Smooth muscle cell (in vitro differentiated cells): ENCODE measurements around the gene KANSL1. TPM values are rescaled to one million over a fixed set of nuclear protein-coding genes. Genes with fewer than 3 reads are reported as not detected.

Experiments used
- DNase-seq: peaks from one replicate; lab custom pipeline; 2025; ENCODE audit not compliant: unreplicated experiment; lab: John Stamatoyannopoulos, UW
- H2AFZ ChIP-seq: fragments of 200-600 bp; sonication (generic); 2 replicates; pipeline ENCODE4 v1.6.0; 2016; ENCODE audit warnings: antibody characterized with exemption, low read depth, mild to moderate bottlenecking
- H3F3A ChIP-seq: fragments of 200-600 bp; sonication (generic); 2 replicates; pipeline ENCODE4 v1.6.0; 2017; ENCODE audit warnings: antibody characterized with exemption, low read depth
- H3K27ac ChIP-seq: fragments of 200-600 bp; sonication (generic); 2 replicates; pipeline ENCODE4 v1.5.1; 2016; ENCODE audit warnings: low read depth, mild to moderate bottlenecking
- H3K27me3 ChIP-seq: fragments of 200-600 bp; sonication (generic); 2 replicates; pipeline ENCODE4 v1.6.1; 2016; ENCODE audit warnings: low read depth, mild to moderate bottlenecking
- H3K36me3 ChIP-seq: fragments of 200-600 bp; sonication (generic); 2 replicates; pipeline ENCODE4 v1.5.1; 2016; ENCODE audit warnings: low read depth
- H3K4me1 ChIP-seq: fragments of 200-600 bp; sonication (generic); 2 replicates; pipeline ENCODE4 v1.5.1; 2016; ENCODE audit warnings: low read depth
- H3K4me2 ChIP-seq: fragments of 200-600 bp; sonication (generic); 2 replicates; pipeline ENCODE4 v1.6.0; 2016; ENCODE audit warnings: mild to moderate bottlenecking
- H3K4me3 ChIP-seq: fragments of 200-600 bp; sonication (generic); 2 replicates; pipeline ENCODE4 v1.5.1; 2016; ENCODE audit warnings: mild to moderate bottlenecking
- H3K79me2 ChIP-seq: fragments of 200-600 bp; sonication (generic); 2 replicates; pipeline ENCODE4 v1.6.0; 2016; ENCODE audit warnings: low read depth, mild to moderate bottlenecking
- H3K9ac ChIP-seq: fragments of 200-600 bp; sonication (generic); 2 replicates; pipeline ENCODE4 v1.6.0; 2016; ENCODE audit warnings: low read depth
- H3K9me3 ChIP-seq: fragments of 200-600 bp; sonication (generic); replicated peaks from 2 replicates; pipeline ENCODE4 v1.5.1; 2016; ENCODE audit warnings: low read depth
- H4K20me1 ChIP-seq: fragments of 200-600 bp; sonication (generic); 2 replicates; pipeline ENCODE4 v1.6.0; 2016; ENCODE audit warnings: low read depth
- CTCF ChIP-seq: fragments of 200-600 bp; sonication (generic); IDR thresholded peaks from 2 replicates; pipeline ENCODE4 v1.5.1; 2017; ENCODE audit warnings: borderline replicate concordance, mild to moderate bottlenecking, antibody characterized with exemption; ENCODE audit not compliant: insufficient read depth, poor library complexity, severe bottlenecking
- WGBS: methylation state at CpG from one replicate; pipeline ENCODE4 v1.1.7; 2016; ENCODE audit warnings: low lambda C conversion rate; 5-methylcytosine and 5-hydroxymethylcytosine counted together
- polyA plus RNA-seq: library from polyadenylated mRNA; unstranded; fragments of >200 nt; fragmentation: Nextera tagmentation; extraction: Ambion mirVana; gene quantifications from 2 replicates; pipeline ENCODE4 v1.2.1, GENCODE V29; 2016
- total RNA-seq: library from RNA; depleted of rRNA; stranded (reverse); fragments of >200 nt; gene quantifications from 2 replicates; pipeline ENCODE4 v1.2.3, GENCODE V29; 2014

The KANSL1 gene
- total and polyA plus RNA-seq, 2 experiments from 2014 or later = 16.9 to 69.7 TPM

GRCh38 chr17:46143827-46144236 is 49.4 kb downstream of the KANSL1 start:
- H3K79me2 ChIP-seq = peaks cover 96% of the 10 kb centered on the region
- no peak overlapping the region for H3K4me2 ChIP-seq
- no peak overlapping the region for H3K27ac ChIP-seq
- no peak overlapping the region for H3K9ac ChIP-seq
- TF ChIP-seq CTCF = no peak
- no peaks in the 10 kb centered on the region for H3K9me3 ChIP-seq
- H3K36me3 ChIP-seq = no peaks in the 10 kb centered on the region
- 84% methylated on average over 3 of the region's 3 CpGs for WGBS
- peaks cover 98% of the 10 kb centered on the region for H4K20me1 ChIP-seq
- no peaks in the 10 kb centered on the region for H3K4me1 ChIP-seq
- no peaks in the 10 kb centered on the region for H3F3A ChIP-seq
- no peak overlapping the region for H2AFZ ChIP-seq
- no peak overlapping the region for H3K4me3 ChIP-seq
- H3K27me3 ChIP-seq = no peaks in the 10 kb centered on the region
- DNase-seq = no peak

- Histone ChIP-seq H3K79me2 (peaks cover 96% of the 10 kb centered on the region), H3K36me3 (no peaks in the 10 kb centered on the region), H3F3A (no peaks in the 10 kb centered on the region), H3K27me3 (no peaks in the 10 kb centered on the region), H2AFZ (no peak overlapping the region), H3K9ac (no peak overlapping the region), H4K20me1 (peaks cover 98% of the 10 kb centered on the region), H3K9me3 (no peaks in the 10 kb centered on the region), H3K4me1 (no peaks in the 10 kb centered on the region), H3K27ac (no peak overlapping the region), H3K4me2 (no peak overlapping the region), H3K4me3 (no peak overlapping the region)
- no peak for DNase-seq
- WGBS = 96% methylated on average over 5 of the region's 5 CpGs
- no peak for TF ChIP-seq CTCF
Observed at GRCh38 chr17:46141645-46142044, 51.6 kb downstream of the KANSL1 start.

- H3K9me3 ChIP-seq = no peaks in the 10 kb centered on the region
- H3K9ac ChIP-seq = no peak overlapping the region
- H3K36me3 ChIP-seq = no peaks in the 10 kb centered on the region
- no peak overlapping the region for H3K27ac ChIP-seq
- peaks cover 100% of the 10 kb centered on the region for H4K20me1 ChIP-seq
- WGBS = 79% methylated on average over 2 of the region's 2 CpGs
- peaks cover 98% of the 10 kb centered on the region for H3K79me2 ChIP-seq
- H3F3A ChIP-seq = no peaks in the 10 kb centered on the region
- no peak overlapping the region for H2AFZ ChIP-seq
- DNase-seq = no peak
- no peak overlapping the region for H3K4me2 ChIP-seq
- H3K4me1 ChIP-seq = no peaks in the 10 kb centered on the region
- H3K27me3 ChIP-seq = no peaks in the 10 kb centered on the region
- no peak overlapping the region for H3K4me3 ChIP-seq
- no peak for TF ChIP-seq CTCF
Observed at GRCh38 chr17:46140645-46141197, 52.5 kb downstream of the KANSL1 start.
